NOMO-1 treated with DMSO at 0.1 percent for 48 hours (cell line): ENCODE results near the gene TMSB4X.

ENCODE experiments used
- DNase-seq: peaks from one replicate; lab custom pipeline; 2025; ENCODE audit not compliant: unreplicated experiment; lab: John Stamatoyannopoulos, UW

The TMSB4X gene

DNA sequence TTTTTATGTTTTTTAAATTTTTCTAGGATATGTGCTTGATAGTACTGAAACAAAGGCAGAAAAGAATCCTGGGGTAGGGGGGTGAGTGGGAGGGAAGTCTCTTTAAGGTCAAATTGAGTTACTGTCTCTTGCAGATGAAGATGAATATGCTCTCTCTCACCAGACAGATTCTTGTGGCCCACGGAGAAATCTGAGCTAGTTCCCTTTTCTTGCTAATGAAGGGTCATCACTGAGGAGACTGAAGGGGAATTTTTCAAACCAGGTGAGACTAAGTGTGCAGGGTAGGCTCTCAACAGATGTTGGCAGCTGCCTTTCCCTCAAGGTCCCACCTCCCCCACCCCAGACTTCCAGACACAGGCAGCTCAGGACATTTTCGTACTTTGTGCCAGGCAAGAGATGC, 48.0 kb downstream of the TMSB4X start:
- DNase-seq = no peak

DNA sequence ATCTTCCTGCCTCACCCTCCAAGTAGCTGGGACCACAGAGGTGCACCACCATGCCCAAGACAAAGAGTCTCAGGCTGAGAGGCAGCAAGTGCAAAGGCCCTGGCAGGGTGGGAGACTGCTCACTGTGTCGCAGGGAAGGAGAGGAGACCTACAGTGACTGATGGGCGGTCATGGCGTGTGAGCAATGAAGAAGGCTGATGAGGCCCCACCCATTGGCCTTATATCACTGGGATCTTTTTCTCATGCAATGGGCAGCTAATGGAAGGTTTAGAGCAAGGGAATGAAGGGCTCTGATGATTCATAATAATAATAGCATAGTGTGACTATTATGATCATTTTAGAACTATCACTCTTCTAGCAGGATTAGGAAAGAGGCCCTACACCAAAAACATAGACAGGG, 48.7 kb downstream of the TMSB4X start:
- no peak for DNase-seq

DNA sequence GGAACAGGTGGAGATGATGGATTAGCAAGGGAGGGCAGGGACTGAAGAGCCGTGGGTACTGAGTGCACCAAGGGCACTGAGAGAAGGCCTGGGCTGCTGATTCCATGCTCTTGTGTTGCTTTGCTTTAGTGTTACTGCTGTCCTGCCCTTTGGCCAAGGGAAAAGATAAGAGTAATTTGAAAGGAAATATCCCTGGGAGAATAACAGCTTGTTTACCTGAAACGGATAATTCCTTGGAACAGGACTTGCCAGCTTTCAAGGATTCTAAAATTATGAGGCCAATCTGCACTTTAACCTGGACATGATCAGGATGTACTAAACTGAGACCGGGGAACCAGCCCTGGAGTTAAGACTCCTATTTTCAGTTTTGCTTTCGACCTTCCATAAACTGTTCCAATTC, 49.1 kb downstream of the TMSB4X start:
- no peak for DNase-seq

DNA sequence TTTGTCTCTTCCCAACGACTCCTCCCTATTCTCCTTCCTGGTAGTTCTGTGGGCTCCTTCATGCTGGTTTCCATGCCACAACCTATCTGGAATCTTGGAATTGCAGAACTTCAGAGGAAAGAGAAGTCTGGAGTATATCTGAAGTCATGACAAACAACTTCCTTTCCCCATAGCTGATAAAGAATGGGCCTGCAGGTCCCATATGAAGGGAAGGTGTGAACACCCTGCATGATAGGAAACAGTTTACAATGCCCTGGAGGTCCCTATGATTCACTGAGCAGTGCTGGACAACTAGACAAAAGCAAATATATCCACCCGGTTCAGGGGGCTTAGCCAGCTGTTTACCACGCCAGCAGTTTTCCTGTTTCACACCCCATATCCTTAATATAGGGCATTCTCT, 50.1 kb downstream of the TMSB4X start:
- no peak for DNase-seq
